GM20431 (cell line): Measurements from ENCODE around the gene PTPRD.

Experiments
- in situ Hi-C: fragments of 300-500 bp; cut with MseI, MboI; formaldehyde crosslinking; loops from one replicate; pipeline ENCODE4 v1.15.0; 2020; ENCODE audit warnings: low sequenced_read_pairs; ENCODE audit not compliant: unreplicated experiment

PTPRD gene

DNA sequence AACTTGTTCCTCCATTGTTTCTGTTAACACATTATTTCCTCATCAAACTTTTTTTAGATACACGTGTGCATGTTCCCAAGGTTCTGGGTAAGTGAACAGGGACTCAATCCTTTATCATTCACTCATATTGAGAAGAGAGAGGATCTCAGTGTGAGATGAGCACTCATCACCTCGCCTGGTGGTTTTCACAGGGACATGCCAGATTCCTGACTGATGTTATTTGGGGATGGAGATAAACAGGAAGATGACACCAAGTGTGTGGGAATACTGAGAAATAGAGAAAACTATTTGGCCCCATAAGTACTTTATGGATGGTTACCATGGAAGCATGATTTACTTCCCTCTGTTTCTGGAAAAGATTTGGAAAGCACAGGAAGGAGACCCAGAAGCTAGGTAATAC, 2279.9 kb downstream of the PTPRD start:
- in situ Hi-C loops, result no loop called here

DNA sequence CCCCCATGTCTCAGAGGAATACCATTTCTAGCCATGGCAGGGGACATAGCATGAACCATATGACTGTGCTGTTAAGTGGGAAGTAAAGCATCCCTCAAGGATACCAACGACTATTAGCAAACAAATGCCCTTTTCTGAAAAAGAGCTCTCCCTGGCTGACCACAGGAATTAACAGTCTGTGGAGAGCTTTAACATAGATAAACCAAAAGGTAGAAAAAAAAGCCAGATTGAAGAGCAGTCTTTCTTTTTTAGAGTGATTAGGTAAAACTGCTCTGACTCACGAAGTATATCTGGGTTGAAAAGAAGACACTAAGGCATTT, 2280.5 kb downstream of the PTPRD start:
- in situ Hi-C loops, result no loop called here

DNA sequence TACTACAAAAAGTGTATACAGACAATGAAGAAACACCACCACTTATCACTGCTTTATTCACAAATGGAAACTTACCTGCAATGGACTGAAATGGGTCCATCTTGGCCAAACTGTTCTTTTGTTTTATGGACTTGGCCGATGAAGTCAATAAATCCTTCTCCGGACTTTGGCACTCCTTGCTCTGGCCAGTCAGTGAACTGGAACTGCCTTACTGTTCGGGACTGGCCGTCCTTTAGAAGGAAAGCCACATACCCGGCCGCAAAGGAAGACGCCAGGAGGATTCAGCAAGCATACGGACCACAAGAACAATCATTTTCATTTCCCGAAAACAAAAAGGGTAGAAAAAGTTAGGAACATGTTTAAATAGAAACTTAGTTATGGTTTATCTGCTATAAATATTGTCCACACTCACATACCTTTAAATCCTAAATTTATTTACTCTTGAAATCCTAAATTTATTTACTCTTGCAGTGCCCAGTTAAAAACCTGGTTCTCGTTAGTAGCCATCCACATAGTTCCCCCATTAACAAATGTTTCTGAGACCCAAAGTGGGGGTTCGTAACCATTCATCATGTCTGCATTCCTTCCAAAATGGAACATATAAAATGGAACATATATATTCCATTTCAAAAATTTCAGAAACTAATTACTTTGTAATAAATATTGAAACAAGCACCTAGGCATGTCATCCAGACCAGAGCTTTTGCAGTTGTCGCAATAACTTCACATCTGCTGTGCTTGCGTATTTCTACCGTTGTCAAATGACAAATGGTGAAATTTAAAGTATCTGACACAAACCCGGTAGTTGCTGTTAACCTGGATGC, 2281.1 kb downstream of the PTPRD start:
- in situ Hi-C loops, result no loop called here

DNA sequence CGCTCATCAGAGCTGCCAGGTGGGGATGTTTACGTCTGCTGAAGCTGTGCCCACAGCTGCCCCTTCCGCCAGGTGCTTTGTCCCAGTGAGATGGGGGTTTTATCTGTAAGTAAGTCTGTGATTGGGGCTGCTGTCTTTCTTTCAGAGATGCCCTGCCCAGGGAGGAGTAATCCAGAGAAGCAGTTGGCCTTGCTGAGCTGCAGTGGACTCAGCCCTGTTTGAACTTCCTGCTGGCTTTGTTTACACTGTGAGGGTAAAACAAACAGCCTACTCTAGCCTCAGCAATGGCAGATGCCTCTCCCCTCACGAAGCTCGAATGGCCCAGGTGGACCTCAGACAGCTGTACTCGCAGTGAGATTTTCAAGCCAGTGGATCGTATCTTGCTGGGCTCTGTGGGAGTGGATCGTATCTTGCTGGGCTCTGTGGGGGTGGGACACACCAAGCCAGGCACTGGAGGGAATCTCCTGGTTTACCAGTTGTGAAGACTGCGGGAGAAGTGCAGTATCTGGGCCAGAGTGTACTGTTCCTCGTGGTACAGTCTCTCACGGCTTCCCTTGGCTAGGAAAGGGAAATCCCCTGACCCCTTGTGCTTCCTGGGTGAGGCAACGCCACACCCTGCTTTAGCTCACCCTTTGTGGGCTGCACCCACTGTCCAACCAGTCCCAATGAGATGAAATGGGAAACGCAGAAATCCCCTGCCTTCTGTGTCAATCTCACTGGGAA, 2283.1 kb downstream of the PTPRD start:
- in situ Hi-C loops, result no loop called here

DNA sequence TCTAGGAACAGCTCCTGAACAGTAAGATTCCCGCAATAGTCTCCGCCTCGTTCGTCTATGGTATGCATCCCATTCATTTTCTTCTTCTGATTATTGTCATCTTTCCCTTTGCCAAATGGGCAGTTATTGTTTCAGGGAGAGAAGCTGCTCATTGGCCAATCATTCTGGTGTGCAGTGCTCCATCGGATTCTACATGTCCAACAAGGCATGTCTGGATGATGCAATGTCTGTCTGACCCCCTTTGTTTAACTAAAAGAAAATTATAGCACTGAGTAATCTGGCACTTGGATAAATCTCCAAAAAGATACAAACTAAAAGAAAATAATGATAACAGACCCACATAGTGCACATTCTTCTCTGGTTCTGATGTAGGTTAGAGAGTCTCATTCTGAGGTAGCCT, 2297.6 kb downstream of the PTPRD start:
- in situ Hi-C loops, result no loop called here

DNA sequence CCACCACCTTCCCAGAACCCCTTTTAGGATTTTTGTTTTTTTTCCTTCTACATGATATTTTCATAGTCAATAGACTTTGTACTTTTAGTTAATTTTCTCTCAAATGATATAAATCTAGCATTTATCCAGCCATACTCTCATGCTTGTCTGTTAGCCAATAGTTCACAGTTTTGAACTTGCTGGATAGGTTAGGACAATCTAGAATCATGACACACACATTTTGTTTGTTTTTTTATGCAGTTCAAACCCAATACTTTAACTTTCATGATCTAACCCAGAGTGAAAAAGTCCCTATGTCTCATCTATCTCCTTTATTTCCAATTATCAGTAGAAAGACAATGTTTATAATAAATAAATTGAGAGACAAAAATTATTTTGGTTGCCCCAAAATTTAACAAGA, 2303.5 kb downstream of the PTPRD start:
- in situ Hi-C loops, result no loop called here

DNA sequence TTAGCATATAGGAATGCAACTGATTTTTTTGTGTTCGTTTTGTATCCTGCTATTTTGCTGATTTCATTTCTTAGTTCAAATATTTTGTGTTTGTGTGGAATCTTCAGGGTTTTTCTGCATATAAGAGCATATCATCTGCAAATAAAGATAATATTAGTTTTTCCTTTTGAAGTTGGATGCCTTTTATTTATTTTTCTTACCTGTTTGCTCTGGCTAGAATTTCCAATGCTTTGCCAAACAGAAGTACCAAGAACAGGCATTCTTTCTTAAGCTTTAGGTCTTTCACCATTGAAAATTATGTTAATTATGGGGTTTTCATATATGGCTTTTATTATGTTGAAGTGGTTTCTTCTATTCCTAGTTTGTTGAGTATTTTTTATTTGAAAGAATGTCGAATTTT, 2308.1 kb downstream of the PTPRD start:
- in situ Hi-C loops, result no loop called here

DNA sequence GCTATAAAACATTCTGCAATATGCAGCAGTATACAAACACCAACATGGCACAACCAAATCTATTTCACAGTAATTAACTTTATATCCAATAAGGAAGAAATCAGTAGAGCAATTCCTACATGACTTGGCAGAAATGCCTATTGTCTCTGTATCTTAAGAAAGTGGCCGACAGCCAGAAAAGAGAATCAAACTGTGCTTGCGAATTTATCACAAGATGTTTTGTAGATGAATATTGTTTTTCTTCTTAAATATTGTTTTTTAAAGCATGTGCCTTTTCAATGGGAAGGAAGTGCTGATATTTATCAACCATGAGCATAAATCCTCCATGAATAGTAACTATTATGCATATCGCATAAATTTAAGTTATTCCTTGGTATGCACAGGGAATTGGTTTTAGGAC, 2311.5 kb downstream of the PTPRD start:
- in situ Hi-C loops, result no loop called here

DNA sequence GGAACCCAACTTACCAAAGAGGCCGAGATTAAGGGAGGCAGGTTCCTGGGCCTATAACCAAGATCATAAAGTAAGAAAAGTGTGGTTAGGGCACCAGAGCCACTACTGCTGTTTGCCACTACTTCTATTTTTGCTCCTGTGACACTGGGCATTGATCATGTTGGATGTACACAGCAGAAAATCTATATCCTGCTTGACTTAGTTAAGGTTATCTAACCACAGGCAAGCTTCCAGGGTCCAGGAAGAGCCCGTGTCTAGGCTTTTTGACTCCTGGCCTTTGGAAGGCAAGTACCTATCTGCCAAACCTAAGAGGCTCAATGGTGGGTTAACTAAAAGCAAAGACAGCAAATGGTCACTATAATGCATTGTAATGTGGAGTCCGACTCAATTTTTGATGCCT, 2315.8 kb downstream of the PTPRD start:
- in situ Hi-C loops, result no loop called here

DNA sequence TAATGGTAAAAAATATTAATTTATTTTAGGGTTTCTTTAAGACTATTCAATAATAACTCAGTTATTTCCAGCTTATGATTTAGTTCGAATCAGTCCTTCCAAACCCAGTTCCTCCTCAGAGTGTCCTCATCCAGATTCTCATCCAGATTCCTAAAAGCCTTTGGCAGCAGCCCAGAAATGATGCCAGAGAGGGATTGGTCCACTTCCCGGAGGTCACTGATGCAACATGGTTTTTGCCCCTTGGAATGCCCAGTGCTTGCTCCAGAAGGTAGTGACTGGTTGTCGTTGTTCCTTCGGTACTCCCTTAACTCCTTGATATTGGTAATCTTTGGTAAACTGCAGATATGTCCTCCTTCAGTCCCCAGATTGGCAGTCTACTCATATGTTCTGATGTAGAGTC, 2320.1 kb downstream of the PTPRD start:
- in situ Hi-C loops, result no loop called here

DNA sequence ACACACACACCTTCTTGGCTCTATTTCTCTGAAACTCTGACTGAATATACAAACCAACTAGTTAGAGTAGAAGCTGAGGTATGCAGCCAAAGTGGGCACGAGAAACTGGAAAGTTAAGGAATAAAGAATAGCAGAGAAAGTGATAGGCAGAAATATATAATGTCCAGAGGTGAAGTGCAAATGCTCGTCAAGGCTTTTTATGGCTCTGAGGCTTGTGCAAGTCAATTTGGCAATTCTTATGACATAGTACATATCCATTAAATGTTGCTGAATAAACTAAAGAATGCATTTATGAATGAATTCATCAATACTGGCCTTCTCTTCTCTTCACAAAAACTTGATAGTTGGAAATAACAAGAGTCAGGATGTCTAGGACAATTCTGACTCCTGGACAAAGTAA, 2323.1 kb downstream of the PTPRD start:
- in situ Hi-C loops, result no loop called here

DNA sequence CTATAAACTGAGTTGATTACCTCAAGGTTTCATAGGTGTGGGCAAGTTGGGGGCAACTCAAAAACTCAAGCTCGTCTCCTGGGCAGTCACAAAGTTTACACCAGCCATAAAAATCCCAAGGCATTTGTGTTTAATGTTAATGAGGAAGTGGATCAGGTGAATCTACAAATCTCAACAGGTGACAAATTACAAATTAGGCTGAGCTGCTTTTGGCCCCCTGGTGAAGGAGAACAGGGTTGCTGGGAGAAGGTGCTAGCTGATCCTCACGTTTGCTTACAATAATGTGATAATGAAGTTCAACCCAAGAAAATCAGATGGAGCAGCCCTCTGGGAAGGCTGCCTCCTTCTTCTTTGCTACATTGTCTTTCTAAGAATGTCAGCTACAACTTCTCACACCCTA, 2324.8 kb downstream of the PTPRD start:
- in situ Hi-C loops, result no loop called here

DNA sequence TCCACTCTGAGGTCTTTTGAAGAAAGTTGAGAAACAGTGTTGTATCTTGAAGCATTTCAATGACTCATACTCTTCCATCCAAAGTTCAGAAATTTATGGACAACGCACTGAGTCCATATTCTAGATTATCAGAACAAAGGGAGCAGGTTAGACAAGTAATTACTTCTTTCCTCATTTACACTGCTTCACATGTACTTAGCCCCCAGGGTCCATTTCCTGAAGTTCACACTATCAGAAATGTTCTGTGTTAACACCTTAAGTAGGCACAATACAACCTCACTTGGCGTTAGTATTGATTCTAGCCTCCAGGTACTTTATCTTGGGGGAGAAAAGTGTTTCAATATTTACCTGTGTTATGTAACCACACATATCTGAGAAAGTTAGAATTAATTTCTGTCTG, 2325.3 kb downstream of the PTPRD start:
- in situ Hi-C loops, result no loop called here

DNA sequence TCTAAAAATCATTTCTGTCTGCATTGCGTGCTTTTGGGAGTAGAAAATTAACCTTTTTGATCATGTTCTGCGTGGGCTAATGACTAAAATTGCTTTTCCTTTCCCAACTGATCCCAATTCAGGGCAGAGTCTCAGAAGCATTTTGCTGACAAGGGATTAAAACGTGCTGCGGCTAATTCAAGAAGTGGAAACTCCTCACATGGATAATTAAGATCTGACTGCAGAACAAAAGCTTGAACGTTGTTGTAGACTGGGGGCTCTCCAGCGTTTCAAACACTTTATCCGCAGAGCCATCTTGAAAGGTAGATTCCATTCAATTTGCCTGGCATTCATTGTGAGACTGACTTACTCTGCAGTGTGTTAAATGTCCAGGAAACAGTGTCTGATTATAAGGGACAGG, 2327.9 kb downstream of the PTPRD start:
- in situ Hi-C loops, result no loop called here

DNA sequence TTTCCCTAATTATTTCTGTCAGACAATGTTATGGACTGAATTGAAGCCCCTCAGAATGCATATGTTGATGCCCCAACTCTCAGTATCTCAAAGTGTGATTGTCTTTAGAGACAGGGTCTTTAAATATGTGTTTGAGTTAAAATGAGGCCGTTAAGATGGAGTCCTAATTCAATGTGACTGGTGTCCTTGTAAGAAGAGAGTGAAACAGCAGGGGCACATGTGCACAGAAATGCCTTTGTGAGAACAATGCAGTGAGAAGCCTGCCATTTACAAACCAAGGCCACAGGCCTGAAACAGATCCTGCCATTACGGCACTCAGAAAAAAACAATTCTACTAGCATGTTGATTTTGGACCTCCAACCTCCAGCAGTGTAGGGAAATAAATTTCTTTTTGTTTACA, 2330.3 kb downstream of the PTPRD start:
- in situ Hi-C loops, result no loop called here

DNA sequence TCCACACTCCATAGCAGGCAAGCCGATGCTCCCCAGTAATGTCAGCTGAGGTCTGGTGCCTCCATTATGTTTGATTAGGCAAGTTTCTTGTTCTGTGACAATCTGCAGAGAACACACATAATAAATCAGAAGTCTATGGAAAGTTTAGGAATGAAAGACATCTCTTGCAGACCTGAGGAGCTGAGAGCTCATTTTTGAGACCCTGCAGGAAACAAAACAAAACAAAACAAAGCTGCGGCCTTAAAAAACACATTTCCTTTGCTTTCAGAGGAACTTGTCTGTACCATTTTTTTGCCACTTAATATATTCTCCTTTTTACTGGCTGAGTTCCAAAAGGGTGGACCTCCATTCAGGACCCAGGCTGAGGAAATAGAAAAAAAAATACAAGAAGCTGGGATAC, 2332.0 kb downstream of the PTPRD start:
- in situ Hi-C loops, result no loop called here

DNA sequence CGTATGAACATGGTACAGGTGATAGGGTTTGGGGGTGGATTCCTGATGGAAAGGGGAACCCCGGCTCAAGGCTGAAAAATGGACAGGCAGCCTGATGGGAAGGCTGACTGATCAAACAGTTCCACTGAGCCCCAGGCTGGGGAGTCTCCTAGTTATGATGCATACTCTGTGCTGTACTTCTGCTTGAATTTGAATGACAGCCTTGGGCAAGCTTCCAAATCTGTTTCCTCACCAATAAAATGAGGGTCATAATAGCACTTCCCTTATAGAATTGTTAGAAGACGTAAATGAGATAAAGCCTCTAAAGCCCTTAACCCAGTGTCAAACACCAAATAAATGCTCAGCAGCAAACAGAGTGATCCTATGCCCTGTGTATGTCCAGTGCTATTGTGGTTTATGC, 2334.8 kb downstream of the PTPRD start:
- in situ Hi-C loops, result no loop called here

DNA sequence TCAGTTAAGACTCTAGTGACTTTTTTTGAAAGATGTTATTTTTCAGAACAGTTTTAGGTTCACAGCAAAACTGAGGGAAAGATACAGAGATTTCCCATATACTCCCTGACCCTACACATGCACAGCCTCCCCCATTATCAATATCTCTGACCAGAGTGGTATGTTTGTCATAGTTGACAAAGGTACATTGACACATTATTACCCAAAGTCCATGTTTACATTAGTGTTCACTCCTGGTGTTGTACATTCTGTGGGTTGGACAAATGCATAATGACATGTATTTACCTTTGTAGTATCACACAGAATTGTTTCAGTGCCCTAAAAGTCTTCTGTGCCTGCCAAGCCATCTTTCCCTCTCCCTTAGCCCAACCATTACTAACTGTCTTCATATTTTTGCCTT, 2342.6 kb downstream of the PTPRD start:
- in situ Hi-C loops, result no loop called here

DNA sequence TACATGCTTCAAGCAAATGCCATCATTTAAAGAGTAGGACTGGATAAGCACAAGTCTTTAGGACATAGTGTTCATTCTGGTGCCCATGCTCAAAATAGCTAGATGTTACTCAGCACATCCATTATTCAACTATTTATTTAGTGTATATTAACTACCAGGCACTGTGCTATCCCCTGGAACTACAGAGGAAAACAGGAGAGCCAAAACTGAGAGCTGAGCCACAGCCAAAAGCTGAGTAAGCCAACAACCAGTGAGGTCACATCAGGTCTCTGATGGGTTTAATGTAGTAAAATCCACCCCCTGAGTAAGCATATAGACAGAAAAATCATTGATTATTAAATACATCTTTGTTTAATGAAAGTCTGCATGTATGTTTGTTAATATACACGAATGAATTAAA, 2343.9 kb downstream of the PTPRD start:
- in situ Hi-C loops, result no loop called here

DNA sequence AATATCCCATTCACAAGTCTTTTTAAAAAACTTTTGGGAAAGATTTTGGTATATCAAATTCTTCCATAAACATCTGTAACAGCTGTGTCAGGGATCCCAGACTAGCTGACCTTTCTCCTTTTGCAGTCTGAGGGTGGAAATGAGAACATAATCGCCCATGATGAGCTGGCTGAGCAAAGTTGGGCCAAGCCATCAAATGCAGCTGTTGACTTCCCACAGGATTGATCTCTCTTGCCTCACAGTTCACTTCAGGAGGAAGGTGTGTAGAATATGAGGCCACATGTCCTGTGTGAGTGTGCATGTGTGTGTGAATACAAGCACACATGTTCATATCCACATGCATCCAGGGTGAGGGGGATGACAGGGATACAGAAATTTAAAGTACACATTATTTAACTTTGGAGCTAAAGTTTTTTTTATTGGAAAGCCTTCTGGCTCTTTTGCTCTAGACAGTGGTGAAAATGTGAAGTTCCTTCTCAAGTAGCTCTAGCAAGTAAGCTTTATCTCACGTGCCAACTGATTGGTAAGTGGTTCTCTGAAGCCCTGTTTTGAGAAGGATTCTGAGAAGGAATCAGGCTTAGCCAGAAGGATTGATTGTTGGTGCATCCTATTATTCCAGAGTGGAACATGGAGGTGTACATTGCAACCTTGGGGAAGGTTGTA, 2344.5 kb downstream of the PTPRD start:
- in situ Hi-C loops, result no loop called here

DNA sequence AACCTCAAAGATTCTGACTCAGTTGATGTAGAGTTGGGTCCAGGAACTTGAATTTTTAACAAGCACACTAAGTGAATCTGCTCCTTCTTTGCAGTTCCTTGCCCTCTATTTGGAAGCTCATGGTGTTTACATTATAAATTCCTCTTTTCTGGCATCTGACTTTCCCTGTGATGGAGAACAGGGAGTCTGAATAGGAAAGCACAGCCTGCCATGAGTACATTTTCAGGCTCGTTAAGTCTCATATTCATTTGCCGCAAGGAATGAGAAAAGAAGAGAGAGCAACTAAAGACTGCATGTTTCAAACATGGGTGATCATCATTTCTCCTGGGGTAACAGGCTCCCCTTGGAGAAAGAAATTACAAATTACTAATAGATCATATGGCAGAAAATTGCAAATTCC, 2345.2 kb downstream of the PTPRD start:
- in situ Hi-C loops, result no loop called here
